Tibial artery (tissue), 4 donors: ENCODE data around the gene RNASE13.

Experiments
- DNase-seq, 2 donors: peaks; one replicate each; pipeline ENCODE4 v3.0.0-alpha.2; 2019
- H3K27ac ChIP-seq, 2 donors: fragments of 200-600 bp; sonication (generic) in 1 of 2; 1 replicate in 1 of 2; 2 replicates in 1 of 2; pipeline ENCODE4 v1.5.1; 2018 to 2019; ENCODE audit warnings: mild to moderate bottlenecking in 1 of 2
- H3K27me3 ChIP-seq, 2 donors: fragments of 200-600 bp; sonication (generic) in 1 of 2; one replicate each; pipeline versions ENCODE4 v1.5.1 to v1.6.0; 2016 to 2019
- H3K36me3 ChIP-seq, 3 donors: fragments of 200-600 bp; sonication (generic) in 2 of 3; one replicate each; pipeline ENCODE4 v1.5.1; 2016 to 2019; ENCODE audit warnings: mild to moderate bottlenecking in 2 of 3
- H3K4me1 ChIP-seq, 4 donors: fragments of 200-600 bp; sonication (generic) in 2 of 4; 1 replicate in 3 of 4; 2 replicates in 1 of 4; pipeline ENCODE4 v1.5.1; 2016 to 2019
- H3K4me3 ChIP-seq, 2 donors: fragments of 200-600 bp; sonication (generic) in 1 of 2; 1 replicate in 1 of 2; 2 replicates in 1 of 2; pipeline ENCODE4 v1.5.1; 2018 to 2019; ENCODE audit warnings: mild to moderate bottlenecking in 2 of 2
- H3K9me3 ChIP-seq, 3 donors: fragments of 200-600 bp; sonication (generic) in 1 of 3; one replicate each; pipeline ENCODE4 v1.5.1; 2016 to 2019
- CTCF ChIP-seq, 2 experiments: fragments of 200-600 bp in 1 of 2; fragments of 450-650 bp in 1 of 2; IDR thresholded peaks; one replicate each; pipeline ENCODE4 v1.5.1; 2017 to 2019; ENCODE audit warnings: antibody characterized with exemption in 2 of 2, mild to moderate bottlenecking in 1 of 2, moderate library complexity in 1 of 2
- intact Hi-C: fragments of 100-400 bp; cut with DNase I; formaldehyde crosslinking; loops from one replicate; pipeline ENCODE4 v1.15.0; 2023; ENCODE audit warnings: low total_unique reads

The RNASE13 gene, protein sequence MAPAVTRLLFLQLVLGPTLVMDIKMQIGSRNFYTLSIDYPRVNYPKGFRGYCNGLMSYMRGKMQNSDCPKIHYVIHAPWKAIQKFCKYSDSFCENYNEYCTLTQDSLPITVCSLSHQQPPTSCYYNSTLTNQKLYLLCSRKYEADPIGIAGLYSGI

DNA sequence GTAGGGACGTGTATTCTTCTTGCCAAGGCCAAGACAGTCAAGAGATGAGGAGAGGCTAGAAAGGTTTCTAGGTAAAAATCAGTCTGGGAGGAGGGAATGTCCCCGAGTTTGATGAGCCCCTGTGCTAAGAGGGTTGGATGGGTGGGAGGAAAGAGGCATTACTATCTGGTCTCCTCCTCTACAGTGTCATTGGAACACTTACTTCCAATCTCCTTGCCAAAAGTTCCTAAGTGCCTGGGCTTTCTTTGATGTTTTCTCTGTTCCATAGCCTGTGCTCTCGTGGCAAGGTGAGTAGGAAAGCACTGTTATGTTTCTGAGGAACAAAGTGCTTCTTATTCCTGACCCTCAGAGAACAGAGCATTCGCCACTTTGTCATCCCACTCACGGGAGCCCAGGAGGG, at the start of gene RNASE13:
Gene RNASE13 (minus strand): TSS at position 101 of the 400 bp plus-strand sequence. CDS start 519 bp downstream, outside the sequence.
- no peaks in the 10 kb centered on the region for H3K27me3 ChIP-seq
- TF ChIP-seq CTCF (IDR thresholded peaks at IDR 0.05) = no peak
- H3K27ac ChIP-seq = no peak within 1 kb of the TSS
- H3K4me1 ChIP-seq = peaks cover 0 to 19% (median 15%) of the 10 kb centered on the region in 4 donors
- no peaks in the 10 kb centered on the region for H3K36me3 ChIP-seq
- intact Hi-C loops = no loop called here
- DNase-seq = no peak
- no peaks in the 10 kb centered on the region for H3K9me3 ChIP-seq
- H3K4me3 ChIP-seq = no peak within 1 kb of the TSS

DNA sequence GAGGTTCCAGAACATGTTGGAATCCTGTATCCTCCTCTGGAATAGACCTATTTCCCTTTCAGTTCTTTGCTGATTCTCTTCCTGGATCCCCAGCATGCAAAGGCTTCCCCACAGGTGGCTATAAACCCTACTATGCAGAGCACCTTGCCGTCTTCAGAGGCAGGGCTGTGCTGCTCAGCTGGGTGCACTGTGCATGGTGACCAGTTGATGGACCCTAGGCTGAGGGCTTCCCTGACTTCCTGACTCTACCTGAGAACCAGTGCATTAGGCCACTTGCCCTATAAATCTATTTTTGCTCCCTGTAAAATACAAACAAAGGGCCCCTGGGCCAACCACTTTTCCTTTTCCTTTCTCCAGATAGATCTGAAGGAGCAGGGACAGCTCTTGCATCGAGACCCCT, 49.8 kb upstream of the RNASE13 start:
- no peak overlapping the region for H3K4me3 ChIP-seq
- no peak overlapping the region for H3K27ac ChIP-seq
- no peaks in the 10 kb centered on the region for H3K27me3 ChIP-seq
- no peak for DNase-seq
- intact Hi-C loops = no loop called here
- H3K4me1 ChIP-seq = peaks cover 0 to 8% (median 0%) of the 10 kb centered on the region in 4 donors
- H3K36me3 ChIP-seq = peaks cover 46 to 94% (median 68%) of the 10 kb centered on the region in 3 donors
- no peaks in the 10 kb centered on the region for H3K9me3 ChIP-seq
- no peak for TF ChIP-seq CTCF (IDR thresholded peaks at IDR 0.05)

DNA sequence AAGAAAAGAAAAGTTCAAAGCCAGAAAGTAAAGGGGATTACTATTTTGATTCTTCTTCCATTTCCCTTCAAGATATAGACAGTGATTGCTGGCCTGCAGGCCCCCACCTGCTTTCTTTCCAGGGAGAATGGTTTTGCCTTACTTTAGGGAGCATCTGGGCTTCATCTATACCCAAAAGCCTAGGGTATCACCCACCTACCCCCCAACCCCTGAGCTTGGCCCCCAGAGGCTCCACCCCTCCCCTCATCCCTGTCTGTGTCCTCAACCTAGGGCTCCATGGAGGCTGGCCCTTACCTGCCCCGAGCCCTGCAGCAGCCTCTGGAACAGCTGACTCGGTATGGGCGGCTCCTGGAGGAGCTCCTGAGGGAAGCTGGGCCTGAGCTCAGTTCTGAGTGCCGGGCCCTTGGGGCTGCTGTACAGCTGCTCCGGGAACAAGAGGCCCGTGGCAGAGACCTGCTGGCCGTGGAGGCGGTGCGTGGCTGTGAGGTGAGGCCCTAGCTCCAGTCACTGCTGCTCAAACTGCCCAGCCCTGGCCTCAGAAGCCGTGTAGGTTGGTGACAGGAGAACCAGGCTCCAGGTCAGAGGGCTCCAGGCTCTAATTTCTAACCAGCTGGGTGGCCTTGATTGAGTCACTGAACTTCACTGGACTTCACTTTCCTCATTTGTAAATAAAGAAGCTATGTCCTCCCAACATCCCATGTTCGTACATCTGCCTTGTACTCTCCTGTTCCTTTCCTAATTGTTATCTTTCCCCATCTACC, 49.1 kb upstream of the RNASE13 start:
- no peaks in the 10 kb centered on the region for H3K27me3 ChIP-seq
- no peak for TF ChIP-seq CTCF (IDR thresholded peaks at IDR 0.05)
- no peak for DNase-seq
- H3K4me1 ChIP-seq = peaks cover 0 to 8% (median 0%) of the 10 kb centered on the region in 4 donors
- intact Hi-C loops = no loop called here
- no peaks in the 10 kb centered on the region for H3K9me3 ChIP-seq
- peaks cover 53 to 94% (median 70%) of the 10 kb centered on the region in 3 donors for H3K36me3 ChIP-seq
- H3K27ac ChIP-seq = no peak overlapping the region
- H3K4me3 ChIP-seq = no peak overlapping the region

- H3K36me3 ChIP-seq = peaks cover 63 to 97% (median 91%) of the 10 kb centered on the region in 3 donors
- intact Hi-C loops = no loop called here
- no peak overlapping the region for H3K27ac ChIP-seq
- no peaks in the 10 kb centered on the region for H3K27me3 ChIP-seq
- no peak for TF ChIP-seq CTCF (IDR thresholded peaks at IDR 0.05)
- H3K4me3 ChIP-seq = no peak overlapping the region
- H3K9me3 ChIP-seq = no peaks in the 10 kb centered on the region
- H3K4me1 ChIP-seq = no peaks in the 10 kb centered on the region
- DNase-seq = no peak
These were observed 47.0 kb upstream of the RNASE13 start for GRCh38 chr14:21081521-21082142.

DNA sequence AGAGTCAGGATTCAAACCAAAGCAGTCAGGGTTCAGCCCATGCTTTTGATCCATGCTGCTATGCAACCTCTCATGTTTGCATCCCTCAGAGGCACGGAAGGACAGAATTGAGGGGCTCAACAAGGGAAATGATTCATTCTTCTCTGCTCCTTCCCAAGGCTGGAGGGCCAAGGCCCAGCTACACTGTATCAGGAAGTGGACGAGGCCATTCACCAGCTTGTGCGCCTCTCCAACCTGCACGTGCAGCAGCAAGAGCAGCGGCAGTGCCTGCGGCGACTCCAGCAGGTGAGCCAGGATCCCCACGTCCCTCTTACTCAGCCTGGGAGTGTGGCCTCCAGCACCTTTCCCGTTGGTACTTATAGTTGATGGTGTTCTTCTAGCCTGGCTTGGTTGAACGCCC, 44.1 kb upstream of the RNASE13 start:
- no peaks in the 10 kb centered on the region for H3K4me1 ChIP-seq
- H3K36me3 ChIP-seq = peaks cover 55 to 100% (median 93%) of the 10 kb centered on the region in 3 donors
- H3K27me3 ChIP-seq = no peaks in the 10 kb centered on the region
- H3K4me3 ChIP-seq = no peak overlapping the region
- DNase-seq = no peak
- TF ChIP-seq CTCF (IDR thresholded peaks at IDR 0.05) = no peak
- intact Hi-C loops = no loop called here
- no peaks in the 10 kb centered on the region for H3K9me3 ChIP-seq
- no peak overlapping the region for H3K27ac ChIP-seq
